ENCODE data around the gene CYP4F22. TPM values are rescaled to one million over a fixed set of nuclear protein-coding genes. Genes with fewer than 3 reads are reported as not detected.

CYP4F22 gene
- total RNA-seq, 1 experiment from 2014 or later: not detected

DNA sequence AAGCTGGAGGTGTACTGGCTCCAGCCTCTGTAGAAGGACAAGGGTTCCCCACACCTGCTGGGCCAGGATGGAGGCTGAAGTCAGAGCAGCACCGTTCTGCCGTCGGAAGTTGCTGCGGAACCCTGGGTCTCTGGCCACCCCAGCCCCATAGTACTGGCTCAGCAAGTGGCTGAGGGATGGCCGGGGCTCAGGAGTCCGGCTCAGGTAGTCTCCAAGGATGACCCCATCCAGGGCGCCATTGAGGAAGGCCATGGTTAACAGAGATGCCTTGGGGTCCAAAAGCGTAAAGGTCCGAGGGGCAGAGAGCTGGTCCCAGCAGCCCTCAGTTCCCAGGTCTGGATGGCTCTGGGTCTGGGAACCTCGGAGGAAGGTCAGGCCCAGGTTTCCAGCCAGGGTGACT, 32.7 kb upstream of the CYP4F22 start:
- Mint-ChIP-seq H3K9me3 (peaks cover 22 to 84% of the 10 kb centered on the region in 2 experiments), H3K4me3 (no peak overlapping the region), H3K4me1 (no peaks in the 10 kb centered on the region), H3K27me3 (ENCODE audit: low read depth) (peaks cover 17% of the 10 kb centered on the region), H3K36me3 (ENCODE audit: insufficient read depth in 1 of 3, low read depth in 3 of 3) (peaks cover 1 to 18% (median 9%) of the 10 kb centered on the region in 3 experiments; a peak in 4 of 7 replicates), H3K27ac (no peak overlapping the region)
- TF ChIP-seq, protein P1, sequence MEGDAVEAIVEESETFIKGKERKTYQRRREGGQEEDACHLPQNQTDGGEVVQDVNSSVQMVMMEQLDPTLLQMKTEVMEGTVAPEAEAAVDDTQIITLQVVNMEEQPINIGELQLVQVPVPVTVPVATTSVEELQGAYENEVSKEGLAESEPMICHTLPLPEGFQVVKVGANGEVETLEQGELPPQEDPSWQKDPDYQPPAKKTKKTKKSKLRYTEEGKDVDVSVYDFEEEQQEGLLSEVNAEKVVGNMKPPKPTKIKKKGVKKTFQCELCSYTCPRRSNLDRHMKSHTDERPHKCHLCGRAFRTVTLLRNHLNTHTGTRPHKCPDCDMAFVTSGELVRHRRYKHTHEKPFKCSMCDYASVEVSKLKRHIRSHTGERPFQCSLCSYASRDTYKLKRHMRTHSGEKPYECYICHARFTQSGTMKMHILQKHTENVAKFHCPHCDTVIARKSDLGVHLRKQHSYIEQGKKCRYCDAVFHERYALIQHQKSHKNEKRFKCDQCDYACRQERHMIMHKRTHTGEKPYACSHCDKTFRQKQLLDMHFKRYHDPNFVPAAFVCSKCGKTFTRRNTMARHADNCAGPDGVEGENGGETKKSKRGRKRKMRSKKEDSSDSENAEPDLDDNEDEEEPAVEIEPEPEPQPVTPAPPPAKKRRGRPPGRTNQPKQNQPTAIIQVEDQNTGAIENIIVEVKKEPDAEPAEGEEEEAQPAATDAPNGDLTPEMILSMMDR (conservative IDR thresholded peaks at IDR 0.05): no peak
- DNase-seq: no peak
- Histone ChIP-seq H3T11ph (ENCODE audit: low read length) (no peak overlapping the region), H3K27ac (ENCODE audit: insufficient read length, low read depth, low read length) (no peak overlapping the region), H2BK5ac (ENCODE audit: insufficient read length, low read length) (no peak overlapping the region), H3K23ac (ENCODE audit: insufficient read length, low read depth, low read length) (no peak overlapping the region), H3K79me2 (ENCODE audit: insufficient read depth, low read length) (no peaks in the 10 kb centered on the region), H4K91ac (ENCODE audit: insufficient read length, low read depth, low read length) (no peak overlapping the region), H3K9me3 (ENCODE audit: control insufficient read depth, low read depth, low read length) (peaks cover 10% of the 10 kb centered on the region), H3K79me1 (ENCODE audit: insufficient read depth, low read depth, low read length, poor library complexity, severe bottlenecking) (no peaks in the 10 kb centered on the region), H4K5ac (ENCODE audit: insufficient read length, low read depth, low read length) (no peak overlapping the region), H3K4ac (ENCODE audit: low read depth, low read length) (no peak overlapping the region), H2AFZ (ENCODE audit: low read length) (no peak overlapping the region), H2BK15ac (ENCODE audit: low read depth, low read length) (no peak overlapping the region), H2BK12ac (ENCODE audit: insufficient read length, low read depth, low read length) (no peak overlapping the region), H2BK20ac (ENCODE audit: low read depth, low read length, poor library complexity, severe bottlenecking) (no peak overlapping the region), H3K27me3 (ENCODE audit: insufficient read depth, low read length) (no peaks in the 10 kb centered on the region), H4K8ac (replicated peaks; ENCODE audit: insufficient read length, low read depth, low read length) (no peak overlapping the region), H3K18ac (ENCODE audit: insufficient read length, low read depth, low read length) (no peak overlapping the region), H2AK5ac (ENCODE audit: insufficient read length, low read length) (no peak overlapping the region), H3K4me2 (ENCODE audit: insufficient read depth, insufficient read length, low read length) (no peak overlapping the region), H2BK120ac (ENCODE audit: low read depth, low read length, poor library complexity, severe bottlenecking) (no peak overlapping the region), H4K20me1 (ENCODE audit: control insufficient read depth, insufficient read depth, insufficient read length) (no peaks in the 10 kb centered on the region), H3K23me2 (ENCODE audit: insufficient read length, low read depth, low read length, poor library complexity, severe bottlenecking) (no peaks in the 10 kb centered on the region), H3K9ac (ENCODE audit: extremely low read depth, insufficient read length, low read length) (no peak overlapping the region), H3K4me1 (ENCODE audit: insufficient read depth, low read length) (no peaks in the 10 kb centered on the region), H3K56ac (ENCODE audit: insufficient read length, low read depth, low read length) (no peak overlapping the region), H3K14ac (ENCODE audit: insufficient read depth, low read length) (no peak overlapping the region)
- WGBS (ENCODE audit: extremely low coverage, insufficient read length, low lambda C conversion rate): no CpG with 5 or more reads among the region's 10 CpGs
